GM06990 (cell line): ENCODE measurements around the gene NRXN2.

Source experiments
- DNase-seq: peaks from one replicate; pipeline ENCODE4 v3.0.0-alpha.2; 2011; ENCODE audit not compliant: insufficient read length; ENCODE audit errors: extremely low read depth
- H3K27me3 ChIP-seq: replicated peaks from 2 replicates; pipeline ENCODE4 v1.6.0; 2011; ENCODE audit warnings: low read length; ENCODE audit not compliant: control insufficient read depth, insufficient read depth
- H3K36me3 ChIP-seq: 2 replicates; pipeline ENCODE4 v1.5.1; 2011; ENCODE audit warnings: low read length; ENCODE audit not compliant: control insufficient read depth, insufficient read depth
- H3K4me3 ChIP-seq: replicated peaks from 2 replicates; pipeline ENCODE4 v1.5.1; 2011; ENCODE audit warnings: low read depth, mild to moderate bottlenecking, control low read depth, low read length
- CTCF ChIP-seq: IDR thresholded peaks from 2 replicates; pipeline ENCODE4 v1.5.1; 2011; ENCODE audit warnings: low read length, control low read depth, mild to moderate bottlenecking, inconsistent platforms; ENCODE audit not compliant: insufficient read depth, poor library complexity, severe bottlenecking

Gene NRXN2

GRCh38 chr11:64764753-64765152 is 41.8 kb upstream of the NRXN2 start:
- TF ChIP-seq CTCF = no peak
- Histone ChIP-seq H3K36me3 (peaks cover 49% of the 10 kb centered on the region), H3K27me3 (no peaks in the 10 kb centered on the region), H3K4me3 (no peak overlapping the region)
- no peak for DNase-seq

GRCh38 chr11:64764040-64764611 is 41.1 kb upstream of the NRXN2 start:
- peaks cover 43% of the 10 kb centered on the region for H3K36me3 ChIP-seq
- no peak overlapping the region for H3K4me3 ChIP-seq
- TF ChIP-seq CTCF = no peak
- no peak for DNase-seq
- H3K27me3 ChIP-seq = no peaks in the 10 kb centered on the region

GRCh38 chr11:64763526-64764039 is 40.6 kb upstream of the NRXN2 start:
- H3K36me3 ChIP-seq = peaks cover 37% of the 10 kb centered on the region
- no peak for TF ChIP-seq CTCF
- DNase-seq = no peak

GRCh38 chr11:64762674-64763525 is 39.9 kb upstream of the NRXN2 start:
- no peak for DNase-seq
- TF ChIP-seq CTCF = no peak
- Histone ChIP-seq H3K27me3 (no peaks in the 10 kb centered on the region), H3K4me3 (no peak overlapping the region), H3K36me3 (peaks cover 30% of the 10 kb centered on the region)

More at GRCh38 chr11:64763526-64764039, 40.6 kb upstream of the NRXN2 start:
- no peaks in the 10 kb centered on the region for H3K27me3 ChIP-seq
- no peak overlapping the region for H3K4me3 ChIP-seq

- Histone ChIP-seq H3K27me3 (no peaks in the 10 kb centered on the region), H3K36me3 (peaks cover 24% of the 10 kb centered on the region)
- TF ChIP-seq CTCF = no peak
These were observed 39.3 kb upstream of the NRXN2 start for GRCh38 chr11:64762277-64762673.

More at GRCh38 chr11:64762277-64762673, 39.3 kb upstream of the NRXN2 start:
- DNase-seq = no peak
- H3K4me3 ChIP-seq = no peak overlapping the region
